Aorta (tissue), 5 donors: ENCODE data around the gene SYCP3. TPM values are rescaled to one million over a fixed set of nuclear protein-coding genes. Genes with fewer than 3 reads are reported as not detected.
"Not testable (repeated sequence)": the region's sequence is repeated elsewhere in the genome, so short reads cannot be mapped to it uniquely, and the experiment has no call there.

Source experiments
- ATAC-seq: fragments of 200-7000 bp; cut with Tn5 transposase; one replicate; pipeline ENCODE4 v1.9.1; 2022; ENCODE audit warnings: moderate library complexity; ENCODE audit not compliant: low FRiP score
- DNase-seq, 2 donors: peaks; one replicate each; pipeline ENCODE4 v3.0.0-alpha.2; 2020
- H3K27ac ChIP-seq, 2 donors: one replicate each; pipeline ENCODE4 v1.5.1; 2013; ENCODE audit warnings: low read length in 2 of 2, mild to moderate bottlenecking in 2 of 2, moderate library complexity in 2 of 2, control low read depth in 1 of 2, inconsistent platforms in 1 of 2, low read depth in 1 of 2
- H3K27me3 ChIP-seq, 2 donors: one replicate each; pipeline ENCODE4 v1.6.1; 2013; ENCODE audit warnings: control low read depth in 1 of 2, low read length in 1 of 2, mild to moderate bottlenecking in 1 of 2, moderate library complexity in 1 of 2; ENCODE audit not compliant: insufficient read depth in 2 of 2, control insufficient read depth in 1 of 2
- H3K36me3 ChIP-seq, 2 donors: one replicate each; pipeline ENCODE4 v1.6.1; 2013; ENCODE audit warnings: control low read depth in 1 of 2, low read length in 1 of 2, mild to moderate bottlenecking in 1 of 2; ENCODE audit not compliant: insufficient read depth in 2 of 2, control insufficient read depth in 1 of 2
- H3K4me1 ChIP-seq, 2 donors: one replicate each; pipeline ENCODE4 v1.6.1; 2013; ENCODE audit warnings: low read length in 2 of 2, control low read depth in 1 of 2, mild to moderate bottlenecking in 1 of 2, moderate library complexity in 1 of 2; ENCODE audit not compliant: insufficient read depth in 2 of 2, control insufficient read depth in 1 of 2
- H3K4me3 ChIP-seq, 2 donors: one replicate each; pipeline ENCODE4 v1.5.1; 2013; ENCODE audit warnings: low read length in 2 of 2, control low read depth in 1 of 2, mild to moderate bottlenecking in 1 of 2
- H3K9me3 ChIP-seq: one replicate; pipeline ENCODE4 v1.6.1; 2013; ENCODE audit warnings: mild to moderate bottlenecking, low read length; ENCODE audit not compliant: control insufficient read depth
- WGBS, 2 donors: extraction: QIAGEN DNeasy Blood & Tissue Kit; methylation state at CpG; one replicate each; pipeline ENCODE4 v1.1.7; 2013; 5-methylcytosine and 5-hydroxymethylcytosine counted together
- intact Hi-C, 2 donors: fragments of 100-400 bp; cut with DNase I; formaldehyde crosslinking; loops; one replicate each; pipeline versions ENCODE4 v1.14.2 to v1.15.0; 2022
- polyA plus RNA-seq, 2 donors: library from polyadenylated mRNA; stranded (reverse); fragments of 200-250 nt; gene quantifications; one replicate each; pipeline ENCODE4 v1.2.3, GENCODE V29; 2013
- total RNA-seq, 2 donors: library from RNA; stranded (reverse); fragmentation: NEBNext Ultra II Directional; extraction: Animal tissue kit (Norgen Biotek cat#: 25700); gene quantifications; one replicate each; pipeline ENCODE4 v1.2.1, GENCODE V29; 2021
- donor health status: healthy with polysubstance abuse.
- donor health status: Bipolar disorder and iron deficiency.
- donor health status: DM: no; HTN: no; CAD: no.
- donor health status: DM: no; HTN: no; CAD: no.
- donor health status: DM: yes; HTN: yes; CAD: no.

Gene SYCP3
- total and polyA plus RNA-seq, 4 donors, result 0.03 to 0.65 (median 0.48) TPM; not detected in 1

DNA sequence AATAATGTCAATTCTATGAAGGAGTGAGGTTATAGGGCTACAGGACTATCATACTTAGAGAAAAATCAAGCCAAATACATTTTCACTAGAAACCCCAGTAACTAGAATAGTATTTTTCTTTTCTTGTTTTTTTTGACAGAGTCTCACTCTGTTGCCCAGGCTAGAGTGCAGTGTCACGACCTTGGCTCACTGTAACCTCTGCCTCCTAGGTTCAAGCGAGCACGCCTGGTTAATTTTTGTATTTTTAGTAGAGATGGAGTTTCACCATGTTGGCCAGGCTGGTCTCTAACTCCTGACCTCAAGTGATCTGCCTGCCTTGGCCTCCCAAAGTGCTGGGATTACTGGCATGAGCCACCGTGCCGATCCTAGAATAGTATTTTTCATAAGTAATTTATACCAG is 4.8 kb downstream of the SYCP3 start:
- DNase-seq, H3K36me3 ChIP-seq, H3K27ac ChIP-seq, intact Hi-C loops, H3K4me1 ChIP-seq, H3K27me3 ChIP-seq, ATAC-seq, H3K9me3 ChIP-seq, H3K4me3 ChIP-seq: not testable (repeated sequence)
- WGBS, 2 donors, result 87 to 93% methylated on average over 5 of the region's 5 CpGs

DNA sequence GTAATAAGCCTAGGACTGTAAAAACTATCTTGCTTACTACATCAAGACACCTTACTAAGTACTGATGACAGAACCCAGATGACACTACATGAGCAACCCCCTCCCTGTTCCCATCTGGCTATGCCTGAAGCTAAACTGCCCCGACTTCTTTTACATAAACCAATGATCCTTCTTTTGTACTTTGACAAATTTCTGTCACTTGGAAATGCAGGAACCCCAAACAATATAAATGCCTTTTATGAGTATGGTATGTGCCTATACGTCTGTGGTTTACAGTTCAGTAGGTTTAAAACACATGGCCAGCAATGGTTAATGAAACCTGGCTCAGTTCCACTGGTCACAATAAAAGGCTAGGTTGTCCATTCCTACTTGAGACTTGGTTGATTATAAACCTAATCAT is 6.1 kb downstream of the SYCP3 start:
- intact Hi-C loops, result no loop called here
- WGBS, 2 donors, result 65 to 72% methylated on average over 2 of the region's 2 CpGs
- DNase-seq (no peak), ATAC-seq (no peak)
- Histone ChIP-seq H3K27ac (no peak overlapping the region), H3K36me3 (no peaks in the 10 kb centered on the region), H3K4me1 (no peaks in the 10 kb centered on the region), H3K27me3 (no peaks in the 10 kb centered on the region), H3K4me3 (no peak overlapping the region), H3K9me3 (no peaks in the 10 kb centered on the region)

DNA sequence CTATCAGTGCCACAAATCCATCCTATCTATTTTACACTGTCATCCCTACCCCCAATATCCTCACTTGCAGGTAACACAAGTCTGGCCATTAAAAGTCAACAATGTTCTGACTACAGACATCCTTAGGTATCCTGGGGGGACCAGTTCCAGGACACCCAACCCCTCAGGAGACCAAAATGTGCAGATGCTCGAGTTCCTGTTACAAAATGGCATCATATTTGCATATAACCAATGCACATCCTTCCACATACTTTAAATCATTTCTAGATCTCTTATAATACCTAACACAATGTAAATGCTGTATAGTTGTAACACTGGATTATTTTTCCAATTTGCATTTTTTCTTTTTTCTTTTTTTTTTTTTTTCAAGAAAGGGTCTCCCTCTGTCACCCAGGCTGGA is 6.9 kb downstream of the SYCP3 start:
- no peak for DNase-seq
- intact Hi-C loops, result no loop called here

DNA sequence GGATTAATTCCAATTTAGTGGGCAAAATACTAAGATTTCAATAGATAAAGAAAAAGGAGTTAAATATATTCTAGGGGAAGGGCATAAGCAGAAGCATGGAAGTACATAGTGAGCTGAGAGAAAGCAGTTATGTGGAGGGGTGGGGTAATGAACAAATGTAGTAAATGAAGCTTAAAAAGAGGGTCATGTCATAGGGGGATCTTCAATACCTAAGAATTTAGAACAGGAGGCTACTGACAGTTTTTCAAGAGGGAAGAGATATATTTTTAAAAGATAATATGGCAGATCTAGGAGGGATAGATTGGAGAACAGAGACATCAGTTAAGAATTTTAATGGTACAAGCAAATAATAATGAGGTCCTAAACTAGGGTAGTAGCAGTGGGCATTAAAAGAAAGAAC is 9.4 kb downstream of the SYCP3 start:
- H3K36me3 ChIP-seq, result no peaks in the 10 kb centered on the region
- no peaks in the 10 kb centered on the region for H3K9me3 ChIP-seq
- ATAC-seq (no peak), DNase-seq (no peak)
- intact Hi-C loops, result no loop called here
- H3K4me3 ChIP-seq, result no peak overlapping the region
- H3K27me3 ChIP-seq, result no peaks in the 10 kb centered on the region
- H3K4me1 ChIP-seq, result no peaks in the 10 kb centered on the region
- no peak overlapping the region for H3K27ac ChIP-seq

More for the DNA sequence above, 6.9 kb downstream of the SYCP3 start:
- WGBS, 2 donors, result 95 to 100% methylated on average over 1 of the region's 1 CpG
- Histone ChIP-seq H3K9me3 (no peaks in the 10 kb centered on the region), H3K27me3 (no peaks in the 10 kb centered on the region), H3K27ac (no peak overlapping the region), H3K36me3 (no peaks in the 10 kb centered on the region), H3K4me3 (no peak overlapping the region), H3K4me1 (no peaks in the 10 kb centered on the region)
- no peak for ATAC-seq

- Histone ChIP-seq H3K4me3 (no peak overlapping the region), H3K9me3 (no peaks in the 10 kb centered on the region), H3K4me1 (no peaks in the 10 kb centered on the region), H3K36me3 (no peaks in the 10 kb centered on the region), H3K27me3 (no peaks in the 10 kb centered on the region), H3K27ac (no peak overlapping the region)
- no peak for ATAC-seq
- intact Hi-C loops, result no loop called here
- no peak for DNase-seq
These were observed 12.2 kb downstream of the SYCP3 start for GRCh38 chr12:101727098-101727497.

- DNase-seq (no peak), ATAC-seq (no peak)
- intact Hi-C loops, result no loop called here
- Histone ChIP-seq H3K4me3 (no peak overlapping the region), H3K27ac (no peak overlapping the region), H3K36me3 (no peaks in the 10 kb centered on the region), H3K4me1 (no peaks in the 10 kb centered on the region), H3K27me3 (no peaks in the 10 kb centered on the region), H3K9me3 (no peaks in the 10 kb centered on the region)
- WGBS, 2 donors, result 94 to 99% methylated on average over 4 of the region's 4 CpGs
These were observed 16.9 kb downstream of the SYCP3 start for GRCh38 chr12:101722392-101722791.

- H3K27ac ChIP-seq, result no peak overlapping the region
- no peaks in the 10 kb centered on the region for H3K4me1 ChIP-seq
- no peak for ATAC-seq
- DNase-seq, result no peak
- H3K36me3 ChIP-seq, result no peaks in the 10 kb centered on the region
- no peak overlapping the region for H3K4me3 ChIP-seq
- H3K9me3 ChIP-seq, result no peaks in the 10 kb centered on the region
- intact Hi-C loops, result no loop called here
- H3K27me3 ChIP-seq, result no peaks in the 10 kb centered on the region
These were observed 19.1 kb downstream of the SYCP3 start for GRCh38 chr12:101720118-101720517.

GRCh38 chr12:101719566-101719965 is 19.7 kb downstream of the SYCP3 start:
- Histone ChIP-seq H3K36me3 (no peaks in the 10 kb centered on the region), H3K27ac (no peak overlapping the region), H3K27me3 (no peaks in the 10 kb centered on the region), H3K4me1 (no peaks in the 10 kb centered on the region), H3K9me3 (no peaks in the 10 kb centered on the region), H3K4me3 (no peak overlapping the region)
- intact Hi-C loops, result no loop called here
- DNase-seq, result no peak
- ATAC-seq, result no peak

GRCh38 chr12:101714877-101715444 is 24.3 kb downstream of the SYCP3 start:
- H3K36me3 ChIP-seq, result no peaks in the 10 kb centered on the region
- DNase-seq (no peak), ATAC-seq (no peak)
- no peaks in the 10 kb centered on the region for H3K9me3 ChIP-seq
- H3K27ac ChIP-seq, result no peak overlapping the region
- no peak overlapping the region for H3K4me3 ChIP-seq
- H3K27me3 ChIP-seq, result no peaks in the 10 kb centered on the region
- WGBS, 2 donors, result 89 to 92% methylated on average over 3 of the region's 3 CpGs
- peaks cover 0 to 2% of the 10 kb centered on the region in 2 donors for H3K4me1 ChIP-seq
- intact Hi-C loops, result no loop called here
